GM18526 (cell line): ENCODE results near the gene TMC4.
A peak's percentile ranks its signal among the peaks of the same experiment; 100 is the strongest.

ENCODE experiments used
- POLR2A ChIP-seq: IDR thresholded peaks from 3 replicates; pipeline ENCODE4 v1.6.1; 2011; ENCODE audit not compliant: insufficient read length; ENCODE audit errors: extremely low read depth

The TMC4 gene

DNA sequence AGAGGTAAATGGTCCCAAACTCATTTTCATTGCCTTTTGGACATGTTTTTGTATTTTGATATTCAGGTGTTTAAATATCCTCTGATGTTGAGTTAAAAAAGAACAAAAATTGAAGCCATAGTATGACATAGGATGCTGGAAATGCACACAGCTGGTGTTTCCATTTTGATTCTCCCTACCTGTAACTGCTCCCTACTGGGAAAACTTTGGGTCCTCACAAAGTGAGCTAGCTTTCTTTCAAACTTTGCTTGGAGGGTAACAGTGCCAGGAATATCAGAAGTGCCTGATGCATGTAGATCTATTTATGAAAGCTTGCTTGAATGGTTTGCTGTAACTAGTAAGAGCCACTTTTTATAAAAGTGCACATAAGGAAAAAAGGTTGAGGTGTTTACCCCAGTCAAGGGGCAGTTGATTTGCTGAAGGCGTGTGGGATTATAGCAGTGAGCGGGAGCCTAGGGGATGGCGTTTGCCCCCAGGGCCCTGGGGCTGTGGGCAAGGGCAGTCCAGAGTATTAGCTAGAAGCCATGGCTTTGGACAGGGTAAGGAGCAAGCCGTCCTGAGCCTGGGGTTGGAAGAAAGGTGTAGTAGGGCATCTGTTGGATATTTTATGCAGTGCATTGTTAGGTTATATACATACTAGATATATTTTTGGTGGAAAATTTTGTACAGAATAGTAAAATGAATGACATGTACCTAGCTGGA lies 32.0 kb upstream of the TMC4 start:
- TF ChIP-seq POLR2A: no peak

DNA sequence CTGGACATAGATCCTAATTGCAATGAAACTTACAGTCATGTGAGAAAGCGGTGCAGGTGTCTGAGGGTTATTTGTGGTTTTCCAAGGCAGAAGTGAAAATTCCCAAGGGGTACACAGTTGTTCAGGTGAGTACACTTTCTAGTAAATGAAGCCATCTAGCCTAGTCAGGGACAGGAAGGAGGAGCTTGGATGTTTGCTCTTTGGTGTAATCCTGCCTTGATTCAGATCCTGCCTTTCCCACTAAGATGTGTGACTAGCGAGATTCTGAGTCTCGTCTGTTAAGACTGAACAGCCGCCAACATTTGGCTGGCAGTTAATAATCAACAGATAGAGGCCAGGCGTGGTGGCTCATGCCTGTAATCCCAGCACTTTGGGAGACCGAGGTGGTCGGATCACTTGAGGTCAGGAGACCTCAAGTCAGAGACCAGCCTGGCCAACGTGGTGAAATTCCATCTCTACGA lies 30.2 kb upstream of the TMC4 start:
- TF ChIP-seq POLR2A: no peak

DNA sequence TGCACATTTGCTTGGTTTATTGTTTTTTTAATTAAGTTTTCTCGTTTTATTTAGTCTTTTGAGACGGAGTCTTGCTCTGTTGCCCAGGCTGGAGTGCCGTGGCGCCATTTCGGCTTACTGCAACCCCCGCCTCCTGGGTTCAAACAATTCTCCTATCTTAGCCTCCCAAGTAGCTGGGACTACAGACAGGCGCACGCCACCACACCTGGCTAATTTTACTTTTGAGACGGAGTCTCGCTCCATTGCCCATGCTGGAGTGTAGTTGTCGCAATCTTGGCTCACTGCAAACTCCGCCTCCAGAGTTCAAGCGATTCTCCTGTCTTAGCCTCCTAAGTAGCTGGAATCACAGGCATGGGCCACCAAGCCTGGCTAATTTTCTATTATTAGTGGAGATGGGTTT lies 29.0 kb upstream of the TMC4 start:
- no peak for TF ChIP-seq POLR2A

DNA sequence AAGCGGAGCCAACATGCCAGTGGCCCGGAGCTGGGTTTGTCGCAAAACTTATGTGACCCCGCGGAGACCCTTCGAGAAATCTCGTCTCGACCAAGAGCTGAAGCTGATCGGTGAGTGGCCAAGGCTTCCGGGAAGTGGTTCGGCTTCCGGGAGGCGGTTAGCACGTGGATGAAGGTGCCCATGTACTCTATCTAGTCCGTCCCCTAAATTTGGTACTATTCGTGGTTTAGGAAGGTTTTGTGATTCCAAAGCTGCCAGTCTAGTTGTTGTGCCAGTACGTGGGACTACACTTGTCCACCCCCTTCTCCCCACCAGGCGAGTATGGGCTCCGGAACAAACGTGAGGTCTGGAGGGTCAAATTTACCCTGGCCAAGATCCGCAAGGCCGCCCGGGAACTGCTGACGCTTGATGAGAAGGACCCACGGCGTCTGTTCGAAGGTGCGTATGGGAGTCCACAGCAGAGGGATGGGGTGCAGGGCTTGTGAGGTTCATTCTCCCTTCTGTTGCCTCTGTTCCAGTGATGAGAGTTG lies 28.3 kb upstream of the TMC4 start:
- no peak for TF ChIP-seq POLR2A

DNA sequence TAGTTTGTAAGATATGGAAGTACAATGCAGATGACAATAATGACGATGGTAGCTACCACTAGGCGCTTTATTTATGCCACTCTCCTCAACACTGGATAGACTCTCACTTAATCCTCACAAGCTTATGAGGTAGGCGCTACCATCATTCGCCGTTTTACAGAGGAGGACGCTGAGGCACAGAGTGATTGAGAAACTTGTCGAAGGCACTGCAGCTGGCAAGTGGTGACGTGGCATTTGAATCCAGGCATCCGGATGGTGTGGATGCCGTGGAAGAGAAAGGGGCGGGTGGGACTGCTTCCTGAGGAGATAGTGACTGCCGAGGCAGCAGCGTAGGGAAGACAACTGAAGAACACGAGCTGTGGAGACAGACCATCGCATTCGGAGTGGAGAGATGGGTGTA lies 26.4 kb upstream of the TMC4 start:
- no peak for TF ChIP-seq POLR2A

DNA sequence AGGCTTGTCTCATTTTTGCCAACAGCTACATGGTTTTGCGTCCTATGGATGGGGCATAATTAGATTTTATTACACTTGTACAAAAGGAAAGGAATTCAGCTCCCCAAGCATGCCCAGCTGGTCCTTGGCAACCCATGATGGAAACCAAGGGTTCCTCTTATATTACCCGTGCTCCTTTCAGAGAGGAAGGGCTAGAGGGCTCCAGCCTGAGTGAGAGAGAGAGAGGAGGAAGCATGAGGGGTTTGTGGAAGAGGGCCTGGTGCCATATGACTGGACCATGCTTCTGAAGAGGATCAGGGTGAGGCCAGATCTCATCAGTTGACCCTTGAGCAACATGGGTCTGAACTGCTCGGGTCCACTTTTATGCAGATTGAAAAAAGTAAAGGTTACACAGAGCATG lies 24.2 kb upstream of the TMC4 start:
- no peak for TF ChIP-seq POLR2A

DNA sequence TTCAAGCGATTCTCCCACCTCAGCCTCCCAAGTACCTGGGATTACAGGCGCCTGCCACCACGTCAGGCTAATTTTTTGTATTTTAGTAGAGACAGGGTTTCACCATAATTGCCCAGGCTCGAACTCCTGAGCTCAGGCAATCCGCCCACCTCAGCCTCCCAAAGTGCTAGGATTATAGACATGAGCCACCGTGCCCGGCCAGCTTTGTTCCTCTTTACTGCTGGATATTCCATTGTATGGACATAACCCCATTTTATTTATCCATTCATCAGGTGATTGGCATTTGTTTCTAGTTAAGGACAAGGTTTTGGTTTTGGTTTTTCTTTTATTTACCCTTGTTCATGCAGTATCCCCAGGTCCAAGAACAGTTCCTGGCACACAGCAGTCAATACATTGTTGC lies 23.6 kb upstream of the TMC4 start:
- TF ChIP-seq POLR2A: no peak

DNA sequence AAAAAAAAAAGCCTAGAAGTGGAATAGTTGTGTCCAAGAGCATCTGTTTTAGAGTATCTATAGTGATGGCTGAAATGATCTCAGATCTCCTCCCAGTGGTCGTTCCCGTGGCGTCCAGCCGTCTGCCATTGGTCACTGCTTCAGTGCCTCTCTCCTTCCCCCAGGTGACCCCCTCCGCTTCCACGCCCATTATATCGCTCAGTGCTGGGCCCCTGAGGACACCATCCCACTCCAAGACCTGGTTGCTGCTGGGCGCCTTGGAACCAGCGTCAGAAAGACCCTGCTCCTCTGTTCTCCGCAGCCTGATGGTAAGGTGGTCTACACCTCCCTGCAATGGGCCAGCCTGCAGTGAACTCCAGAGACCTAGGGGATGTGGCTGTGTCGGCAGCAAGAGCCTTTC lies 20.1 kb upstream of the TMC4 start:
- TF ChIP-seq POLR2A: no peak

DNA sequence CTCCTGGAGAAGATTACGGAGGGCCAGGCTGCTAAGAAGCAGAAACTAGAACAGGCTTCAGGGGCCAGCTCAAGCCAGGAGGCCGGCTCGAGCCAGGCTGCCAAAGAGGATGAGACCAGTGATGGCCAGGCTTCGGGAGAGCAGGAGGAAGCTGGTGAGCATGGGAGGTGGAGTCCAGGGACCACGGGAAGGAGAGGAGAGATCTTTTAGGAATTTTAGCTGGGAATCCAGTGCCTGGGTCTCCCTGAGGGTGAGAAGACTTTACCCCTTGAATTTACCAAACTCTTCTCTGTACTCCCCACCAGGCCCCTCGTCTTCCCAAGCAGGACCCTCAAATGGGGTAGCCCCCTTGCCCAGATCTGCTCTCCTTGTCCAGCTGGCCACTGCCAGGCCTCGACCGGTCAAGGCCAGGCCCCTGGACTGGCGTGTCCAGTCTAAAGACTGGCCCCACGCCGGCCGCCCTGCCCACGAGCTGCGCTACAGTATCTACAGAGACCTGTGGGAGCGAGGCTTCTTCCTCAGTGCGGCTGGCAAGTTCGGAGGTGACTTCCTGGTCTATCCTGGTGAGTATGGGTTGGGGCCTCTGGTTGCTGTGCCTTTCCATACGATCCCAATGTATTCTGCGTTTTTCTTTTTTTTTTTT lies 19.0 kb upstream of the TMC4 start:
- TF ChIP-seq POLR2A: no peak

DNA sequence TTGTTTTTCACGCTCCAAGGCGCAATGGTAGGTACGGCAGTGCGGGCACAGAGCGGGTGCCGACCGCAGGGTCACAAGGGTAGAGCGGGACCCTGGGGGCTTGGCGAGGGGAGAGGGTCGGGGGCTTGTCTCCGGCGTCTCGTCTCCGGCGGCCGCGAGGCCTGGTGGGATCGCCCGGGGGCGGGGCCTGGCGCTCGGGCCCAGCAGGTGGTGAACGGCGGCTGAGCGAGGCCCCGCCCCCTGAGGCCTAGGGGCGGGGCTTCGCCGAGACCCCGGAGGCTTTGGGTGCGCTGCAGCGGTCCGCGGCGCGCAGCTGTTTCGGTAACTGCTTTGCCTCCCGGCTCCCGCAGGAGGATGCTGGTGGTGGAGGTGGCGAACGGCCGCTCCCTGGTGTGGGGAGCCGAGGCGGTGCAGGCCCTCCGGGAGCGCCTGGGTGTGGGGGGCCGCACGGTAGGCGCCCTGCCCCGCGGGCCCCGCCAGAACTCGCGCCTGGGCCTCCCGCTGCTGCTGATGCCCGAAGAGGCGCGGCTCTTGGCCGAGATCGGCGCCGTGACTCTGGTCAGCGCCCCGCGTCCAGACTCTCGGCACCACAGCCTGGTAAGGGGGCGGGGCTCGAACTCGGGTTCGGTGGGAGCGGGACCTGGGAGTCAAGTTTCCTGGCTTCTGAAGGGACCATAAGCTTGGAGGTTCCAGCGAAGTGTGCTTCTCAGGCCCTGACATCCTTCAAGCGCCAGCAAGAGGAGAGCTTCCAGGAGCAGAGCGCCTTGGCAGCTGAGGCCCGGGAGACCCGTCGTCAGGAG lies 18.3 kb upstream of the TMC4 start, which contains the start of gene TSEN34:
Gene TSEN34 (plus strand): TSS at position 298 of the 800 bp plus-strand sequence. CDS start 57 bp downstream, at position 355.
- peak; percentile 65 for TF ChIP-seq POLR2A

DNA sequence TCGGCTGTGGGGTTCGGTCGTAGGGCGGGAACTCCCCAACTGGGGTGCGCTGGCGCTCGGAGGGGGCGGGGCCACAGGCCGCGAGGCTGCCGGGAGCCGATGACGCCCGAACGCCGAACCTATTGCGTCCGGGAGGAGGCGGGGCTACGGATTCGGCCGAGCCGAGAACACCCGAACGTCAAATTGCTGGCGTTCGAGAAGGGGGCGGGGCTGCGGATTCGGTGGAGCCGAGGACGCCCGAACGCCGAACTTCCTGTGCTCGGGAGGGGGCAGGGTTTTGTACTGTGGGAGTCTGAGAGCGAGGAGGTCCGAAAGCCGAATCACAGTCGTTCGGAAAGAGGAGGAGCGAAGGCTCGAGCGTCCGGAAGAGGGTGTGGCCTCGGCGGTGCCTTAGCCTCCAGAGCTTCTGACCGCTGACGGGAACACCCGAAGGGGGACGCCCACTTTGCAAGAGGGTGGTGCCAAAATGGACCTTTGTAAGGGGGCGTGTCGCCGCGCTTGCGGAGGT lies 17.6 kb upstream of the TMC4 start:
- no peak for TF ChIP-seq POLR2A

DNA sequence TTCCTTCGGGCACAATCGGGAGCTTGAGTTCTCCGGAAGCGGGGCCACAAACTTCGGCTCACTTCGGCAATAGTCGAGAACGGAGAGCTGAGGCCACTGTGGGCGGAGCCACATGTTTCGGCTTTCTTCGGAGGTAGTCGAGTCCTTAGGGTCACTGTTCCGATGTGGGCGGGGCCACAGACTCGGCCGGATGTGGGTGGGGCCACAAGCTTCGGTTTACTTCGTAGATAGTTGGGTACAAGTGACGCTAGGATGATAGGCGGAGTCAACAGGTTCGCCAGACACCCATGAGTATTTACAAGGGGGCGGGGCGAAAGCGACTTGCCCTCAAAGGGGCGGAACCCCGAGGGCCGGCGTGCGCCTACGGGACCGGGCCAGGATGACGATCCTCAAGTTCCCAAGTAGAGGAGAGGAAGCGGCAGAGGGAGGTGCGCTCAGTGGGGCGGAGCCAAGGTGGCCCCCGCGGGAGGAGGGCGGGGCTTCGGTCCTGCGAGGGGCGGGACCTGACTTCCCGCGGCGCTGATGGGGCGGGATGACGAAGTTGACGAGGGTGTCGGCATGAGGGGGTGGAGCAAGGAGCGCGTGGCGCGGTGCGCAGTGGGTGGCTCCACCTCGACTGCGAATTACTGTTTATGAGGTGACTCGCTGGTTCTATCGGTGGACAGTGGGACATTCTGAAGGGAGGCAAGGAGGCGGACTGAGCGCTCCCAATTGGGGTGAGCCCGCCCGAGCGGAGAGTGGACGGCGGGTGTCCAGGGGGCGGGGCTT lies 17.0 kb upstream of the TMC4 start:
- peak; percentile 64 for TF ChIP-seq POLR2A

DNA sequence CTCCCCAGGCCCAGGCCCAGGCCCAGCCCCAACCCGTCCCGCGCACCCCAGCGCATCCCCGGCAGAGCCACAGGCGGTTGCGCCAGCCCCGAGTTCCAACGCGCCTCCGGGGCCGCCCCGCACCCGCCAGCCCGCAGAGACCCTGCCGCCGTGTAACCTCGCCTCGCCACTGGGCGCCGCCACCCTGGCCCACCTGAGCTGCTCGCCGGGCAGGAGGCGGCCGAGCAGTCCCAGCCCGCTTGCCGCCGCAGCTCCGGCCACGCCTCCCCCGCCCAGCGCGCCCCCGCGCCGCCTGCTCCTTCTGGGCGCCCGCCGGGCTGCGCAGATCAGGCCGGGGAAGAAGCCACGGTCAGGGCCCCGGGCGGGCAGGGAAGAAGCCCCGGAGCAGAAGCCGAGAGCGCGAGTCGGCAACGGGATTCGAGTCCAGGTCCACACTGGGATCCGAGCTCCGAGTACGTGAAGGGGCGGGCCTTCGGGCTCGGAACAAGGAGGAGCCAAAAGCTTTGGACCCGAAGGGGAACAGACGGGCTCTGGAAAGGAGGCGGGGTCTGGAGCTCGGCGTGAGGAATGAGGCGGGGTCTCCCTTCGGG lies 16.3 kb upstream of the TMC4 start, which contains the start of gene MBOAT7:
Gene MBOAT7 (minus strand): TSS at position 436 of the 590 bp plus-strand sequence. CDS start 1,072 bp downstream, outside the sequence.
- TF ChIP-seq POLR2A: peak; percentile 59

DNA sequence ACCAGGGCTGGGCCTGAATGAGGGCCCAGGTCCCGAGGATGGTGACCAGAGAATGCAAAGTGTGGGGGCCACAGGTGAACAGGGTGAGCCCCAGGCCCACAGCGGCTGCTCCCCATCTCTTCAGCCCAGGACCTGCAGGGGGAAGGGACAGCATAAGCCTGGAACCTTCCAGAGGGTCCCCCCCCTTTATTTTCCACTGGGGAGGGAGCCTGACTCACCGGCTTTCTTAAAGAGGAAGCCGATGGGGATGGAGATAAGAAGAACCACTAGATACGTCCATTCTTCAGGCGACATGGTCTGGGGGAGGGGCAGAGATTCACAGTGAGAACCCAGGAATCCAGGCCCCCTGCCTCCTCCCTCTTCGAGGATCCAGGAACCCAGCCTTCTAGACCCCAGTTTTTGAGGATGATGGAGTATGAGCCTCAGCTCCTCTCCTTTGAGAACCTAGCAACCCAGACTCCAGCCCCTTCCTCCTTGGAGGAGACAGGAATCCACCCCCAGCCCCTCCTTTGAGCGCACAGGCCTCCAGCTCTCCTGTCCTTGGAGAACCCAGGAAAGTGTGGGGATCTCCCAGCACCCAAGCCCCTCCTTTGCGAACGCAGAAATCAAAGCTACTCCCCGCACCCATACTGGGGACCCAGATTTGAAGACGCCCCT lies 15.4 kb upstream of the TMC4 start:
- TF ChIP-seq POLR2A: no peak

DNA sequence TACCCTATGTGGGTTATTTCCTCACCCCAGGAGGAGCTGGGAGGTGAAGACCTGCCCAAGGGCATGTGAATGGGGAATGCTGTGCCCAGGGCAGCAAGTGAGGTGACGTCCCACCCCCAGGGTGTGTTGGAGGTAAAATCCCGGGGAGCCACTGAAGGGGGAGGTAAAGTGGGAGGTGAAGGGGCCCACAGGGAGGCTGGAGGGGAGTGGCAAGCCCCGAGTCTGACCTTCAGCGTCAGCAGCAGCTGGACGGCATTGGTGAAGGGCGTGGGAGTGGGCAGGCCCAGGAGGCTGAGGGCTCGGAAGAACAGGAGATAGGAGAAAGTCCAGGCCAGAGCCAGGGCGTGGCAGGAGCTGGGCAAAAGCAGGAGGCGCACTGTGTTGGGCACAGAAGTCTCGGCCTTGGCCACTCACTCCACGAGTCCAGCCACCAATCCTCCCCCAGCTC lies 14.0 kb upstream of the TMC4 start:
- TF ChIP-seq POLR2A: no peak
